Neural cell (in vitro differentiated cells): ENCODE data around the gene CELF4. TPM values are rescaled to one million over a fixed set of nuclear protein-coding genes. Genes with fewer than 3 reads are reported as not detected.

Source experiments
- H2AFZ ChIP-seq: fragments of 200-600, 300-800 bp; sonication (generic), shearing (Covaris generic); 2 replicates; pipeline ENCODE4 v1.6.0; 2014; ENCODE audit warnings: low read depth, mild to moderate bottlenecking, antibody characterized with exemption, low read length, moderate library complexity
- H3F3A ChIP-seq: fragments of 200-600 bp; shearing (Covaris generic); 2 replicates; pipeline ENCODE4 v1.6.1; 2016; ENCODE audit warnings: mild to moderate bottlenecking, moderate library complexity, mixed read lengths, antibody characterized with exemption, low read length; ENCODE audit not compliant: insufficient read depth, poor library complexity, severe bottlenecking
- H3K27ac ChIP-seq: fragments of 200-600, 300-800 bp; sonication (generic), shearing (Covaris generic); 2 replicates; pipeline ENCODE4 v1.5.1; 2014; ENCODE audit warnings: mild to moderate bottlenecking, low read length, moderate library complexity
- H3K27me3 ChIP-seq: fragments of 300-800, 200-600 bp; sonication (generic), shearing (Covaris generic); 2 replicates; pipeline ENCODE4 v1.6.0; 2014; ENCODE audit warnings: mild to moderate bottlenecking, low read depth, low read length, moderate library complexity; ENCODE audit not compliant: insufficient read depth
- H3K36me3 ChIP-seq: fragments of 300-800, 200-600 bp; sonication (generic), shearing (Covaris generic); 2 replicates; pipeline ENCODE4 v1.5.1; 2014; ENCODE audit warnings: mild to moderate bottlenecking, antibody characterized with exemption, low read length, moderate library complexity; ENCODE audit not compliant: insufficient read depth
- H3K4me2 ChIP-seq: fragments of 300-800, 200-600 bp; sonication (generic), shearing (Covaris generic); 2 replicates; pipeline ENCODE4 v1.6.0; 2014; ENCODE audit warnings: mild to moderate bottlenecking, low read length
- H3K4me3 ChIP-seq: fragments of 300-800, 200-600 bp; sonication (generic), shearing (Covaris generic); 2 replicates; pipeline ENCODE4 v1.5.1; 2014; ENCODE audit warnings: mild to moderate bottlenecking, low read length, moderate library complexity
- H3K79me2 ChIP-seq: fragments of 200-600 bp; shearing (Covaris generic); replicated peaks from 2 replicates; pipeline ENCODE4 v1.6.0; 2014; ENCODE audit warnings: mild to moderate bottlenecking, low read length, moderate library complexity; ENCODE audit not compliant: insufficient read depth
- H3K9ac ChIP-seq: fragments of 300-800, 200-600 bp; sonication (generic), shearing (Covaris generic); 2 replicates; pipeline ENCODE4 v1.6.1; 2016; ENCODE audit warnings: mild to moderate bottlenecking, low read length, mixed read lengths
- H3K9me2 ChIP-seq: fragments of 200-600 bp; shearing (Covaris generic); 2 replicates; pipeline ENCODE4 v1.6.1; 2016; ENCODE audit warnings: mild to moderate bottlenecking, low read length, mixed read lengths; ENCODE audit not compliant: insufficient read depth
- H3K9me3 ChIP-seq: fragments of 200-600, 300-800 bp; sonication (generic), shearing (Covaris generic); 2 replicates; pipeline ENCODE4 v1.6.1; 2016; ENCODE audit warnings: mild to moderate bottlenecking, mixed run types, low read length, moderate library complexity, mixed read lengths
- H4K20me1 ChIP-seq: fragments of 200-600 bp; shearing (Covaris generic); 2 replicates; pipeline ENCODE4 v1.6.1; 2016; ENCODE audit warnings: mild to moderate bottlenecking, mixed run types; ENCODE audit not compliant: insufficient read depth
- EP300 ChIP-seq: fragments of 450-650 bp; conservative IDR thresholded peaks from 2 replicates; pipeline ENCODE4 v1.6.1; 2014; ENCODE audit warnings: antibody characterized with exemption, mild to moderate bottlenecking, moderate library complexity; ENCODE audit not compliant: poor library complexity, severe bottlenecking
- EZH2 ChIP-seq: fragments of 200-600, 300-800 bp; shearing (Covaris generic), sonication (generic); IDR thresholded peaks from 2 replicates; pipeline ENCODE4 v1.6.1; 2014; ENCODE audit warnings: antibody characterized with exemption, low read length, borderline replicate concordance, mild to moderate bottlenecking; ENCODE audit not compliant: insufficient read depth, poor library complexity, severe bottlenecking
- MXI1 ChIP-seq: fragments of 450-650 bp; conservative IDR thresholded peaks from 2 replicates; pipeline ENCODE4 v1.6.1; 2014; ENCODE audit warnings: antibody characterized with exemption, mild to moderate bottlenecking; ENCODE audit not compliant: poor library complexity, severe bottlenecking
- POLR2AphosphoS5 ChIP-seq: IDR thresholded peaks from 2 replicates; pipeline ENCODE4 v1.6.1; 2012
- RAD21 ChIP-seq: fragments of 450-650 bp; conservative IDR thresholded peaks from 2 replicates; pipeline ENCODE4 v1.6.1; 2014; ENCODE audit warnings: antibody characterized with exemption, mild to moderate bottlenecking, moderate library complexity
- SMC3 ChIP-seq: fragments of 450-650 bp; conservative IDR thresholded peaks from 2 replicates; pipeline ENCODE4 v1.6.1; 2014; ENCODE audit warnings: antibody characterized with exemption, mild to moderate bottlenecking, moderate library complexity; ENCODE audit not compliant: poor library complexity
- TAF1 ChIP-seq: IDR thresholded peaks from 2 replicates; pipeline ENCODE4 v1.6.1; 2012; ENCODE audit warnings: low read depth
- polyA plus RNA-seq: library from polyadenylated mRNA; depleted of rRNA; stranded (reverse); fragments of >200 nt; gene quantifications from 2 replicates; pipeline ENCODE4 v1.2.3, GENCODE V29; 2014
- TF ChIP-seq, protein P1 (sequence below): fragments of 450-650 bp; IDR thresholded peaks from 2 replicates; pipeline ENCODE4 v1.5.1; 2014; ENCODE audit warnings: antibody characterized with exemption, mild to moderate bottlenecking, moderate library complexity; ENCODE audit not compliant: poor library complexity, severe bottlenecking
- TF ChIP-seq, protein P2 (sequence below): IDR thresholded peaks from 2 replicates; pipeline ENCODE4 v1.6.1; 2012; ENCODE audit warnings: borderline replicate concordance

The CELF4 gene
- polyA plus RNA-seq, 1 donor from 2014 or later, result 191 TPM

DNA sequence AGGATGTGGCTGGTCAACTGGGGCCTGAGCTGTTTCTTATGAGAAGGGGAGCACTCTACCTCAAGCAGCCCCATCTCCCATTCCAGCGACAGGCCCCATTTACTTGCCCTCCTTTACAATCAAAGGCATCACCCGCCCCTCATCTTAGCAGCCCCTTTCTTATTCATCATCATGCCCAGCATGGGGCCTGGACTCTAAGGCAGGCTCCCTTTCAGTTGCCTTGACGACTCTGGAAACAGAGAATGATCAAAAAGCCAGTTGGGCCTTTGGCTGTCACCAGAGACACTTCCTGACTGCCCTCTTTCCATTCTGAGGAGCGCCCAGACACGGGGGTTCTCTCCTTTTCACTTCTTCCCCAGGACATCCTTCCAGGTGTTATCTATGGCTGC, 11.2 kb downstream of the CELF4 start:
- peak overlapping the region; percentile 47 for H3K27ac ChIP-seq
- TF ChIP-seq POLR2AphosphoS5 (peak; percentile 10), MXI1 (no peak), EP300 (peak; percentile 29)
- H3K9me3 ChIP-seq, result no peaks in the 10 kb centered on the region
- no peaks in the 10 kb centered on the region for H3K27me3 ChIP-seq
- H3F3A ChIP-seq, result no peaks in the 10 kb centered on the region
- H3K79me2 ChIP-seq, result peaks cover 83% of the 10 kb centered on the region
- peaks cover 26% of the 10 kb centered on the region for H4K20me1 ChIP-seq
- peaks cover 3% of the 10 kb centered on the region for H3K36me3 ChIP-seq
- peak overlapping the region; percentile 41 for H3K4me3 ChIP-seq
- H3K4me2 ChIP-seq, result no peak overlapping the region
- no peak overlapping the region for H3K9ac ChIP-seq
- H3K9me2 ChIP-seq, result no peaks in the 10 kb centered on the region
- no peak overlapping the region for H2AFZ ChIP-seq

DNA sequence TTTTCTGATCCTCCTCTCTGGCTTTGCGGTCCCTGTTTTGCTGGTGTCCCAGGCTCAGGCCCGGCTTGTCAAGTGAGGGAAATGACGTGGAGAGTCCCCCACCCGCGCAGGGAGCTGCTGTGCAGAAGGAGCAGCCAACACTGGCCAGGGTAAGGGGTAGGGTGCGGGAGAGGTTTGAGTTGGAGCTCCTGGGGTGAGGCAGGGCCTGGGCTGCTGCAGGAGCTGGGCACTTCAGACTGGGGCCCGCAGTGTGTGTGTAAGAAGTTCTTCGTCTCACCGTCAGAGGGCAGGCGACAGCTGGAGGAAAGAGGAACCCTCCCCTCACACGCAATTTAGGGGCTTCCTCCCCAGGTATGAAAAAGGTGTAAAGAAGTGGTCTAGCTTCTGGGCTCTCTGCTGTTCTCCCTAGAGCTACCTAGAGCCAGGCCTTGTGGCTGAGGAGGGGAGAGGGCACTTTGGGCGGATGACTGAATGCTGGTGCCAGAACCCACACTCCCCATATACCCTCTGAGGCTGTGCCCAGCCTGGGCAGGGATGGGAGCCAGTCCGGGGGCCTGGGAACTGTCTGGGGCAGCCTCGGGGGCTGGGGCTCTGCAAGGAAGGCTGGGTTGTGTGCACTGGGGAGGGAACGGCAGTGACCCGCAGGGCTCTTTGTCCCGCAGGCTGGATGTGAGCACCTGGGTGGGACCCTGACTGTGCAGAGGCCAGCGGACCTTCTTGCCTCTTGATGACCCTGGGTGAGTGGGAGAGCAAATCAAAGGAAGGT, 11.8 kb downstream of the CELF4 start:
- no peaks in the 10 kb centered on the region for H3F3A ChIP-seq
- no peaks in the 10 kb centered on the region for H3K27me3 ChIP-seq
- H2AFZ ChIP-seq, result no peak overlapping the region
- H3K9ac ChIP-seq, result peak overlapping the region; percentile 16
- H3K79me2 ChIP-seq, result peaks cover 77% of the 10 kb centered on the region
- peaks cover 26% of the 10 kb centered on the region for H4K20me1 ChIP-seq
- no peaks in the 10 kb centered on the region for H3K9me2 ChIP-seq
- peaks cover 3% of the 10 kb centered on the region for H3K36me3 ChIP-seq
- no peaks in the 10 kb centered on the region for H3K9me3 ChIP-seq
- peak overlapping the region; percentile 41 for H3K4me3 ChIP-seq
- peak overlapping the region; percentile 47 for H3K27ac ChIP-seq
- H3K4me2 ChIP-seq, result no peak overlapping the region
- no peak for TF ChIP-seq SMC3
- no peak for TF ChIP-seq POLR2AphosphoS5
- TF ChIP-seq EZH2, result no peak
- TF ChIP-seq MXI1, result no peak
- TF ChIP-seq, protein P1, sequence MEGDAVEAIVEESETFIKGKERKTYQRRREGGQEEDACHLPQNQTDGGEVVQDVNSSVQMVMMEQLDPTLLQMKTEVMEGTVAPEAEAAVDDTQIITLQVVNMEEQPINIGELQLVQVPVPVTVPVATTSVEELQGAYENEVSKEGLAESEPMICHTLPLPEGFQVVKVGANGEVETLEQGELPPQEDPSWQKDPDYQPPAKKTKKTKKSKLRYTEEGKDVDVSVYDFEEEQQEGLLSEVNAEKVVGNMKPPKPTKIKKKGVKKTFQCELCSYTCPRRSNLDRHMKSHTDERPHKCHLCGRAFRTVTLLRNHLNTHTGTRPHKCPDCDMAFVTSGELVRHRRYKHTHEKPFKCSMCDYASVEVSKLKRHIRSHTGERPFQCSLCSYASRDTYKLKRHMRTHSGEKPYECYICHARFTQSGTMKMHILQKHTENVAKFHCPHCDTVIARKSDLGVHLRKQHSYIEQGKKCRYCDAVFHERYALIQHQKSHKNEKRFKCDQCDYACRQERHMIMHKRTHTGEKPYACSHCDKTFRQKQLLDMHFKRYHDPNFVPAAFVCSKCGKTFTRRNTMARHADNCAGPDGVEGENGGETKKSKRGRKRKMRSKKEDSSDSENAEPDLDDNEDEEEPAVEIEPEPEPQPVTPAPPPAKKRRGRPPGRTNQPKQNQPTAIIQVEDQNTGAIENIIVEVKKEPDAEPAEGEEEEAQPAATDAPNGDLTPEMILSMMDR, result no peak
- TF ChIP-seq, protein P2, sequence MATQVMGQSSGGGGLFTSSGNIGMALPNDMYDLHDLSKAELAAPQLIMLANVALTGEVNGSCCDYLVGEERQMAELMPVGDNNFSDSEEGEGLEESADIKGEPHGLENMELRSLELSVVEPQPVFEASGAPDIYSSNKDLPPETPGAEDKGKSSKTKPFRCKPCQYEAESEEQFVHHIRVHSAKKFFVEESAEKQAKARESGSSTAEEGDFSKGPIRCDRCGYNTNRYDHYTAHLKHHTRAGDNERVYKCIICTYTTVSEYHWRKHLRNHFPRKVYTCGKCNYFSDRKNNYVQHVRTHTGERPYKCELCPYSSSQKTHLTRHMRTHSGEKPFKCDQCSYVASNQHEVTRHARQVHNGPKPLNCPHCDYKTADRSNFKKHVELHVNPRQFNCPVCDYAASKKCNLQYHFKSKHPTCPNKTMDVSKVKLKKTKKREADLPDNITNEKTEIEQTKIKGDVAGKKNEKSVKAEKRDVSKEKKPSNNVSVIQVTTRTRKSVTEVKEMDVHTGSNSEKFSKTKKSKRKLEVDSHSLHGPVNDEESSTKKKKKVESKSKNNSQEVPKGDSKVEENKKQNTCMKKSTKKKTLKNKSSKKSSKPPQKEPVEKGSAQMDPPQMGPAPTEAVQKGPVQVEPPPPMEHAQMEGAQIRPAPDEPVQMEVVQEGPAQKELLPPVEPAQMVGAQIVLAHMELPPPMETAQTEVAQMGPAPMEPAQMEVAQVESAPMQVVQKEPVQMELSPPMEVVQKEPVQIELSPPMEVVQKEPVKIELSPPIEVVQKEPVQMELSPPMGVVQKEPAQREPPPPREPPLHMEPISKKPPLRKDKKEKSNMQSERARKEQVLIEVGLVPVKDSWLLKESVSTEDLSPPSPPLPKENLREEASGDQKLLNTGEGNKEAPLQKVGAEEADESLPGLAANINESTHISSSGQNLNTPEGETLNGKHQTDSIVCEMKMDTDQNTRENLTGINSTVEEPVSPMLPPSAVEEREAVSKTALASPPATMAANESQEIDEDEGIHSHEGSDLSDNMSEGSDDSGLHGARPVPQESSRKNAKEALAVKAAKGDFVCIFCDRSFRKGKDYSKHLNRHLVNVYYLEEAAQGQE, result no peak
- TF ChIP-seq EP300, result no peak
- TF ChIP-seq TAF1, result no peak
- no peak for TF ChIP-seq RAD21
